ENCODE data around the gene CYP3A5. TPM values are rescaled to one million over a fixed set of nuclear protein-coding genes. Genes with fewer than 3 reads are reported as not detected.

CYP3A5 gene
- total and polyA plus RNA-seq, 9 of the 15 experiments (the other 6 are each of a cell fraction or from before 2014, with no cell fraction given): 0.73 to 2.8 (median 1.5) TPM

DNA sequence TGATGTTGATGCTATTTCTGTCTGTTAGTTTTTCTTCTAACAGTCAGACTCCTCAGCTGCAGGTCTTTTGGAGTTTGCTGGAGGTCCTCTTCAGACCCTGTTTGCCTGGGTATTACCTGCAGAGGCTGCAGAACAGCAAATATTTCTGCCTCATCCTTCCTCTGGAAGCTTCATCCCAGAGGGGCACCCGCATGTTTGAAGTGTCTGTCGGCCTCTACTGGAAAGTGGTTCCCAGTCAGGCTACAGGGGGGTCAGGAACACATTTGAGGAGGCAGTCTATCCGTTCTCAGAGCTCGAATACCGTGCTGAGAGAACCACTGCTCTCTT is 13.3 kb upstream of the CYP3A5 start:
- POLR2A ChIA-PET: interaction anchor here (0.6 to 4.6 kb wide), 8 partner anchors 9 to 214 kb away, joined by 3 to 26 read pairs (median 4); partner anchors contain the start of gene CYP3A5
- BruUV-seq (replicated peaks): no TSS peak
- FAIRE-seq (no peak), ATAC-seq (no peak), DNase-seq (ENCODE audit: extremely low read depth in 1 of 4, low spot score in 3 of 4) (peak in 1 of 4 experiments; percentile 30)
- Histone ChIP-seq H3K9ac (ENCODE audit: insufficient read depth in 1 of 2, low read depth in 2 of 2, low read length in 2 of 2) (peak overlapping the region; percentile 41 to 74; a peak in 3 of 4 replicates), H3K79me2 (ENCODE audit: control insufficient read depth, insufficient read depth, low read length) (no peaks in the 10 kb centered on the region), H3K4me3 (no peak overlapping the region), H3K27ac (ENCODE audit: extremely low read depth, low read depth, low read length) (peak overlapping the region; percentile 66), H3K4me1 (replicated peaks in 1 of 2; ENCODE audit: control insufficient read depth in 2 of 2, insufficient read depth in 2 of 2, low read length in 2 of 2) (peaks cover 14 to 33% of the 10 kb centered on the region in 2 experiments), H3K27me3 (ENCODE audit: control insufficient read depth in 2 of 2, insufficient read depth in 2 of 2, low read length in 2 of 2) (no peaks in the 10 kb centered on the region), H3K9me1 (ENCODE audit: control insufficient read depth, insufficient read depth, low read length) (no peaks in the 10 kb centered on the region), H3K36me3 (ENCODE audit: control insufficient read depth, insufficient read depth, low read length) (no peaks in the 10 kb centered on the region), H2AFZ (ENCODE audit: low read depth, low read length) (peak overlapping the region; percentile 82), H4K20me1 (replicated peaks; ENCODE audit: control insufficient read depth, insufficient read depth, low read length) (no peaks in the 10 kb centered on the region), H3K4me2 (ENCODE audit: insufficient read depth, low read length) (peak overlapping the region; percentile 69), H3K9me3 (replicated peaks; ENCODE audit: control insufficient read depth, insufficient read depth, low read depth, low read length) (no peaks in the 10 kb centered on the region)
- 16% methylated on average over 5 of the region's 5 CpGs for WGBS (ENCODE audit: insufficient coverage, low coverage, missing lambda C conversion rate)
- TF ChIP-seq SAP30 (IDR thresholded peaks at IDR 0.05; ENCODE audit: borderline replicate concordance, insufficient read depth, low read depth, low read length, poor library complexity, severe bottlenecking) (no peak), BACH1 (tag; IDR thresholded peaks at IDR 0.05) (no peak), ZNF232 (CRISPR knock-in tag; IDR thresholded peaks at IDR 0.05) (0 out of 2 replicates have a peak, but pooled peaks have one; percentile 41), ZNF431 (CRISPR knock-in tag; IDR thresholded peaks at IDR 0.05) (0 out of 2 replicates have a peak, but pooled peaks have one; percentile 6), MECOM (CRISPR knock-in tag; IDR thresholded peaks at IDR 0.05) (0 out of 2 replicates have a peak, but pooled peaks have one; percentile 4), ZNF133 (CRISPR knock-in tag; IDR thresholded peaks at IDR 0.05) (no peak), WHSC1 (IDR thresholded peaks at IDR 0.05; ENCODE audit: low read length) (no peak), SMARCC2 (IDR thresholded peaks at IDR 0.05; ENCODE audit: low read depth) (no peak), TSC22D4 (tag; IDR thresholded peaks at IDR 0.05) (no peak), TOE1 (IDR thresholded peaks at IDR 0.05; ENCODE audit: borderline replicate concordance) (0 out of 2 replicates have a peak, but pooled peaks have one; percentile 7), TOE1 (CRISPR knock-in tag; IDR thresholded peaks at IDR 0.05; ENCODE audit: borderline replicate concordance, low read depth) (no peak)
- TF ChIP-seq, protein P1, sequence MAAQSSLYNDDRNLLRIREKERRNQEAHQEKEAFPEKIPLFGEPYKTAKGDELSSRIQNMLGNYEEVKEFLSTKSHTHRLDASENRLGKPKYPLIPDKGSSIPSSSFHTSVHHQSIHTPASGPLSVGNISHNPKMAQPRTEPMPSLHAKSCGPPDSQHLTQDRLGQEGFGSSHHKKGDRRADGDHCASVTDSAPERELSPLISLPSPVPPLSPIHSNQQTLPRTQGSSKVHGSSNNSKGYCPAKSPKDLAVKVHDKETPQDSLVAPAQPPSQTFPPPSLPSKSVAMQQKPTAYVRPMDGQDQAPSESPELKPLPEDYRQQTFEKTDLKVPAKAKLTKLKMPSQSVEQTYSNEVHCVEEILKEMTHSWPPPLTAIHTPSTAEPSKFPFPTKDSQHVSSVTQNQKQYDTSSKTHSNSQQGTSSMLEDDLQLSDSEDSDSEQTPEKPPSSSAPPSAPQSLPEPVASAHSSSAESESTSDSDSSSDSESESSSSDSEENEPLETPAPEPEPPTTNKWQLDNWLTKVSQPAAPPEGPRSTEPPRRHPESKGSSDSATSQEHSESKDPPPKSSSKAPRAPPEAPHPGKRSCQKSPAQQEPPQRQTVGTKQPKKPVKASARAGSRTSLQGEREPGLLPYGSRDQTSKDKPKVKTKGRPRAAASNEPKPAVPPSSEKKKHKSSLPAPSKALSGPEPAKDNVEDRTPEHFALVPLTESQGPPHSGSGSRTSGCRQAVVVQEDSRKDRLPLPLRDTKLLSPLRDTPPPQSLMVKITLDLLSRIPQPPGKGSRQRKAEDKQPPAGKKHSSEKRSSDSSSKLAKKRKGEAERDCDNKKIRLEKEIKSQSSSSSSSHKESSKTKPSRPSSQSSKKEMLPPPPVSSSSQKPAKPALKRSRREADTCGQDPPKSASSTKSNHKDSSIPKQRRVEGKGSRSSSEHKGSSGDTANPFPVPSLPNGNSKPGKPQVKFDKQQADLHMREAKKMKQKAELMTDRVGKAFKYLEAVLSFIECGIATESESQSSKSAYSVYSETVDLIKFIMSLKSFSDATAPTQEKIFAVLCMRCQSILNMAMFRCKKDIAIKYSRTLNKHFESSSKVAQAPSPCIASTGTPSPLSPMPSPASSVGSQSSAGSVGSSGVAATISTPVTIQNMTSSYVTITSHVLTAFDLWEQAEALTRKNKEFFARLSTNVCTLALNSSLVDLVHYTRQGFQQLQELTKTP (IDR thresholded peaks at IDR 0.05; ENCODE audit: low read depth in 1 of 2, partially characterized antibody in 2 of 2): peak in 1 of 2 experiments; percentile 6
- CTCF ChIA-PET (ENCODE audit: low intra/inter-chr PET ratio): no interaction called here
- intact Hi-C loops (cut with micrococcal nuclease) (loop anchor here (1.0 to 2.0 kb wide), 2 partner anchors 14 to 28 kb away; partner anchors contain the start of gene CYP3A5), in situ Hi-C loops (cut with MboI) (no loop called here)

All from K562 (cell line).